ENCODE measurements around the gene PRMT1. TPM values are rescaled to one million over a fixed set of nuclear protein-coding genes. Genes with fewer than 3 reads are reported as not detected.
"Not testable (repeated sequence)": the region's sequence is repeated elsewhere in the genome, so short reads cannot be mapped to it uniquely, and the experiment has no call there.

Gene PRMT1
- 103 TPM for total RNA-seq

DNA sequence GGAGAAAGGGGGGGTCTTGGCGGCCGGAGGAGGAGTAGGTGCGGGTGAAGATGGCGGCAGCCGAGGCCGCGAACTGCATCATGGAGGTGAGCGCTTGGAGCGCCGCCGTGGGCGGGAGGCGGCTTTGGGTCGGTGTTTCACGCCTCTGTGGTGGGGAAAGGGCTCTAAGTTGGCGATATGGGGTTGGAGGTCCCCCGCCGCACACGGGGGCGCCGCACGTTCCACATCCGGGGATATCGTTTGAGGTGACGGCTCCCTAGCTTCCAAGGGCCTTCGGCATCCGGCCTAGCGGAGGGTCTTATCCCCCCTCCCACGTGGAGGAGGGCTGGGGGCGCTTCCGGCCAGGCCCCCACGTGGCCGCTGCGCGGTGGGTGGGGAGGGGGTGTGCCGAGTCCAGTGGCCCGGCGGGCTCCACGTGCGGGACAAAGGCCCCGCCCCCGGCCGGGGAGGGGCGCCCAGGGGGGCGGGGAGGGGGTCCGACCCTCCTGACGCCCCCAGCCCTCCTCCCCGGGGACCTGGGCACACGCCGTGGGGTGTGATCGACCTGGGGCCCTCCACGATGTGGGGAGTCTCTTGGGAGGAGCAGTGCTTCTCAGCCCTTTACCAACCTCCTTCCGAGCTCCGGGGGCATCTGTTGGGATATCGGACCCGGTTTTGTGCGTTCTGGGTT is at the start of gene PRMT1:
Gene PRMT1 (plus strand): TSS at position 41 of the 670 bp plus-strand sequence. CDS start 10 bp downstream, at position 51.
- no peak for DNase-seq (ENCODE audit: low spot score)

DNA sequence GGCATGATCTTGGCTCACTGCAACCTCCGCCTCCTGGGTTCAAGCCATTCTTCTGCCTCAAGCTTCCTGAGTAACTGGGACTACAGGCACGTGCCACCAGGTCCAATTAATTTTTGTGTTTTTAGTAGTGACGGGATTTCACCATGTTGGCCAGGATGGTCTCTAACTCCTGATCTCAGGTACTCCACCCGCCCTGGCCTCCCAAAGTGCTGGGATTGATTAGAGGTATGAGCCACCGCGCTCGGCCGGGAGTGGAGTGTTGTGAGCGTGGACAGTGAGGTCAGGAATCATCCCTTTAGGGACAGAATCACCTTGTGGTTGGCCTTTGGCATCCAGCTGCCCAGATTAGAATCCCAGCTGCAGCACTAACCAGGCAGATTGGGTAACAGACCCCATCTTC is 47.4 kb upstream of the PRMT1 start:
- DNase-seq (ENCODE audit: low spot score): no peak

DNA sequence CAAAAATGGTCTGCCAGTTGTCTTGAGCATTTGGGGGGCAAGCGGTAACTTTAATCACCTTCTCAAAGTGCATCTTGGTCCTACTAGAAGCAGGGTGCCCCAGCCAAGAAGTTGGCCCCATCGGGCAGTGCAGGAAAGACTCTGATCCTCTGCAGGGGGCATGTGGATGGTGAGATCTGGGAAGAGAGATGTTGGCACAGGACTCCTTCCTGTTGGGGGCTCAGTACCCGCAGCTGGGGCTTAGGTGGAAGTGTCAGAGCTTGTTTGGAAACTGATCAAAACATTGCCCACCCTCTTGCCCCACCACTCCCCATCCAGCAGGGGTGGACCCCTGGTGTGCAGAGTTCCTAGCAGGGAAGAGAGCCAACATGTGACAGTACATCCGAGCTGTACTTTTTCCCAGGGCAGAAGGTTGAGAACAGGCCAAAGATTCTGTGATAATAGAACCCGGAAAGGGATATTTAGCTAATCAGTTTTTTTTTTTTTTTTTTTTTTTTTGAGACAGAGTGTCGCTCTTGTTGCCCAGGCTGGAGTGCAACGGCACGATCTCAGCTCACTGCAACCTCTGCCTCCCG is 46.0 kb upstream of the PRMT1 start:
- no peak for DNase-seq (ENCODE audit: low spot score)

DNA sequence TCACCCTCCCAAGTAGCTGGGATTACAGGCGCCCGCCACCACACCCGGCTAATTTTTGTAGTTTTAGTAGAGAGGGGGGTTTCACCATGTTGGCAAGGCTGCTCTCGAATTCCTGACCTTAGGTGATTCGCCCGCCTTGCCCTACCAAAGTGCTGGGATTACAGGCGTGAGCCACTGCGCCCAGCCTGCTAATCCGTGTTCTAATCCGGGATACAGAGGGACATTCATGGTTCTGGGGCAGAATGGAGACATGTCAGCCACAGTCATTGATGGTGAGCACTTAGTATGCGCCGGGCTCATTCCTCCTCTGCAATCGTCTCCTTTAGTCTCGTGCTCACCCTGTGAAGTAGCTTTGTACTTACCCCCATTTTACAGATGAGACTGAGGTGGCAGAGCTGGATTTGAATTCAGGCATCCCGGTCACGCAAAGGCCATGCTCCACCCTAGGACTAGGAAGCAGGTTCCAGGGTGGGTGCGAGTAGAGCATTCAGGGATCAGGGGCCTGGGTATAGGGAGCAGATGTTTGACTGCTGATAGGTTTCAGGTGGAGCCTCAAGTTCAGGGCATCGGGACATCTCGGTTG is 45.4 kb upstream of the PRMT1 start:
- no peak for DNase-seq (ENCODE audit: low spot score)

DNA sequence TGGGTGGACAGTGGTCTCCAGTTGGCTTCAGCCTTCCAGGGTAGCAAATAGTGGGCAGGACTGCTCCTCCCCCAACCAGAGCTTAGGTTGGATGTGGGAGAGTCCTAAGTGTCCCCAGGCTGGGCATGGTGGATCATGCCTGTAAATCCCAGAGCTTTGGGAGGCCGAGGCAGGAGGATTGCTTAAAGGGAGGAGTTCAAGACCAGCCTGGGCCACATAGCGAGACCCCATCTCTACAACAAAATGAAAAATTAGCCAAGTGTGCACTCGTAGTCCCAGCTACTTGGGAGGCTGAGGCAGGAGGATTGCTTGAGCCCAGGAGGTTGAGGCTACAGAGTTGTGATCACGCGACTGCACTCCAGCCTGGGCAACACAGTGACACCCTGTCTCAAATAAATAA is 44.5 kb upstream of the PRMT1 start:
- DNase-seq (ENCODE audit: low spot score): no peak

DNA sequence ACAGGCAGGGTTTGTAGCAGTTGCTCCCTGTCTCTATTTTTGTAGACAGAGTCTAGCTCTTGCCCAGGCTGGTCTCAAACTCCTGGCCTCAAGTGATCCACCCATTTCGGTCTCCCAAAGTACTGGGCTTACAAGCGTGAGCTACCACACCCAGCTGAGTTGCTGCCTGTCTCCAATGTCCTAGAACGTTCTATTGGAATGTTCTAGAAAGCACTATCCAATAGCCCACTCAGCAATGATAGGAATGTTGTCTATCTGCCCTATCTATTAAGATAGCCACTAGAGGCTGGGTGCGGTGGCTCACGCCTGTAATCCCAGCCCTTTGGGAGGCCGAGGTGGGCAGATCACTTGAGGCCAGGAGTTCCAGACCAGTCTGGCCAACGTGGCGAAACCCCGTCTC is 43.8 kb upstream of the PRMT1 start:
- DNase-seq (ENCODE audit: low spot score): not testable (repeated sequence)

DNA sequence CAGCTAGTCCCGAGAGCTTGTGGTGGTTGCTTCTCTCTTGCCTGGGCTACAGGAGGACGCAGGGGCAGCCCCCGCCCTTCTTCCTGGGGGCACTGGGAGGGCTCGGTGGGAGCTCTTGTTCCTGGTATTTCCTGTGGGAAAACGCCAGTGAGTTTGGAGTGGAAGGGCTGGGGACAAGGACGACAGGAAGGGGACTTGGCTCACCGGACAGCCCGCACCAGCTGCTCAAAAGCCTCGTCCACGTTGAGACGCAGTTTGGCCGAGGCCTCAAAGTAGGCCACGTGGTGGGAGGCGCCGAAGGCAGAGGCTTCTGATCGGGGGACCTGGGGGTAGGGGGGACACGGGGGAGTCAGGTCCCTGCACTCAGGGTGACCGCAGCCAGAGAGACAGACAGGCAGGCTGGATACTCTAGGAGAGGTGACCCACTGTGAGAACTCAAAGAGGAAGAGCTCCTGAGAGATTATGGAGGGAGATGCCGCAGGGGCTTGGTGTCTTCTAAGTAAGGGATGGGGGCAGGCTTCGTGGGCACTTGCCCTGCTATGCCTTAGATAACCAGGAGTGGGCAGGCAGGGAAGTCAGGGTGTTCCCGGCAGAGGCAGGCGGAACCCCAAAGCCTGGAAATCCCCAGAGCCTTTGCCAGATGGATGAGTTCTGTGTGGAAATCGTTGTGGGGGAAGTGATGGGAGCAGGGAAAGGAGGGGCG is 41.4 kb upstream of the PRMT1 start:
- no peak for DNase-seq (ENCODE audit: low spot score)

DNA sequence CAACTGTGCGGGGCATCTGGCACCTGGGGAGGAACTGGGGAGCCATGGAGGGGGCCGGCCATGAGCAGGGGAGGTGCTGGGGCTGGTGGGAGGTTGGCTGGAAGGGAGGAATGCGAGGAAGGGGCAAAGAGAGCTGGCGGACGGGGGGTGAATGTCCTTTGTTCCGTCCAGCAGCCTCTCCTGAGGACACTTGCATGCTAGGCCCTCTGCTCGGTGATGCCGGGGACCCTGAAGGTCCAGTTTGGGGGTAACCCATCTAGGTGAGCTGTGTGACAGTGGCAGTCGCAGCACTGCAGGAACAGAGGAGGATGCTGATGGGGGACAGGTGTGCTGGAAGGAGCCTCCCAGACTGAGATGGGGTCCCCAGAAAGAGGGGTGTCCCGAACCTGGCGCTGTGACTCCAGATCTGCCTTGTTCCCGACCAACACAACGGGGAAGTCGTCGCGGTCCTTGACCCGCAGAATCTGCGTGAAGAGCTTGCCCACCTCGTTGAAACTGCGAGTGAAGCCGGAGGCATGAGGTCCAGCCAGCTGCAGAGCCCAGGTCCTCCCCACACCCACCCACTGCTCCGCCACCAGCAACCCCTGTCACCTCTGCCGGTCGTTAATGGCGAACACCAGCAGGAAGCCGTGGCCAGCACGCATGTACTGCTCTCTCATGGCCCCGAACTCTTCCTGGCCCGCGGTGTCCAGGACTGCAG is 40.7 kb upstream of the PRMT1 start:
- no peak for DNase-seq (ENCODE audit: low spot score)

DNA sequence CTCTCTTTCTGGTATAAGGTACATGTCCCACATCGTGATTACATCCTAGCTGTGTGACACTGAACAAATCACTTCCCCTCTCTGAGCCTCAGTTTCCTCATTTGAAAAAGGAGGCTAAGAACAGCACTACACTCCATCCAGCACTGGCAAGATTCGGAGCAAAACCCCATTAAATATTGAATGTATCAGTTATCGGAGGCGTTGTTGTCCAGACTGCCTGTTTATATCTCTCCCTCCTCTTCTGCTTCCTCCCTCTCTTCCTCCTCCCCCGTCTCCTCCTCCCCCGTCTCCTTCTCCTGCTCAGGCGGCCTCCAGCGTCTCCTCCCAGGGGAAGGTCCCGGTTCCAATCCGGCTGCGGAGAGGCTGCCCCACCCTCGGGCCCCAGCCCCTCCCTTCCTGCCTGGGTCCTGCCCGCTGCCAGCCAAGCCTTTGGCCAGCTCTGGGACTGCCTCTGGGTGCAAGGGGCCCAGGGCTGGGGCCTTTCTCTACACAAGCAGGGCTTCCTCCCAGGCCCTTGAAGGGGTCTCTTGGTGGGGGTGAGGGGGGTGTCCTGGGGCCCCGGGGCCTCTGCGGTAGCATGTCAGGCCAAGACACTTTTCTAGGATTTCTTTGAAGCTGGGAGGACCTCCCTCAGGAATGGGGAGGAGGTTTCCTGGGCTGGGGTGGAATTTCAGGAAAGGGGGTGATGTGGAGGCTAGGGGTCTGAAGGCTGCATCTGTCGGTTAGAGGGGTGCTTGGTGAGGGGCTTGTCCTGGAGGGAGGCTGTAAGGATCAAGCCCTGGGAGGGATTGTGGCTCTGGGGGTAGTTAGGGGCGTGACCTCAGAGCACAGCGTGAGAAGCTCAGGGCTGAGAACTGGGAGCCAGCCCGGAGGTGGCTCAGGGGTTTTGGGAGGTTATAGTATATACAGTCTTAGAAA is 39.0 kb upstream of the PRMT1 start:
- peak; percentile 83 for DNase-seq (ENCODE audit: low spot score)

DNA sequence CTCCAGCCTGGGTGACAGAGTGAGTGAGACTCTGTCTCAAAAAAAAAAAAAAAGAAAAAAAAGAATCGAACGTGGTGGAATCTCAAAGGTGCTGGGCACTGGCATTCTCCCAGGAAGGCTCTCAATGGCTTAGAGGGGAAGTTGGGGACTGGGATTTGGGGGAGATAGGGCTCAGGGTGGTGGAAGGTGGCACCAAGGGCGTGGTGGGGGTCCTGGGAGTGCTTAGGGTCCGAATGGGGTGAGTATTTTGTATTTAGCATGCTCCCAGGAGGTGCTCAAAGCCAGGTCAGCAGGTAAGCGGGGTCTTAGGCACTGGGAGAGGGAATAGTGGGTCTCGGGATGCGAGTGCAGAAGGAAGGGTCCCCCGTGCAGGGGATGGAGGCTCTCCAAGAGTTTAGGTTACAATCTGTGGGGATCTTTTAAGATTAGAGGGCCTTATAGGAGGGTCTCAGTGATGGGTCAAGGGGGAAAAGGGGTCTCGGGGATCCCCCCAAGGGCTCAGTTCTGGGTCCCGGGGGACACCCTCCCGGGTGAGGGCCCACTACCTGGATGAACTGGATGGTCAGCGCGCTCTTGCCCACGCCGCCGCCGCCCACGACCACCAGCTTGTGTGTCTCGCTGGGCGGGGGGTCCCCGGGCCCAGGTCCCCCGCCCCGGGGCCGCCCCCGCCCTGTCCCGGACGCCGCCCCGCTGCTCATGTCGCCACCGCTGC is 37.5 kb upstream of the PRMT1 start:
- DNase-seq (ENCODE audit: low spot score): no peak

DNA sequence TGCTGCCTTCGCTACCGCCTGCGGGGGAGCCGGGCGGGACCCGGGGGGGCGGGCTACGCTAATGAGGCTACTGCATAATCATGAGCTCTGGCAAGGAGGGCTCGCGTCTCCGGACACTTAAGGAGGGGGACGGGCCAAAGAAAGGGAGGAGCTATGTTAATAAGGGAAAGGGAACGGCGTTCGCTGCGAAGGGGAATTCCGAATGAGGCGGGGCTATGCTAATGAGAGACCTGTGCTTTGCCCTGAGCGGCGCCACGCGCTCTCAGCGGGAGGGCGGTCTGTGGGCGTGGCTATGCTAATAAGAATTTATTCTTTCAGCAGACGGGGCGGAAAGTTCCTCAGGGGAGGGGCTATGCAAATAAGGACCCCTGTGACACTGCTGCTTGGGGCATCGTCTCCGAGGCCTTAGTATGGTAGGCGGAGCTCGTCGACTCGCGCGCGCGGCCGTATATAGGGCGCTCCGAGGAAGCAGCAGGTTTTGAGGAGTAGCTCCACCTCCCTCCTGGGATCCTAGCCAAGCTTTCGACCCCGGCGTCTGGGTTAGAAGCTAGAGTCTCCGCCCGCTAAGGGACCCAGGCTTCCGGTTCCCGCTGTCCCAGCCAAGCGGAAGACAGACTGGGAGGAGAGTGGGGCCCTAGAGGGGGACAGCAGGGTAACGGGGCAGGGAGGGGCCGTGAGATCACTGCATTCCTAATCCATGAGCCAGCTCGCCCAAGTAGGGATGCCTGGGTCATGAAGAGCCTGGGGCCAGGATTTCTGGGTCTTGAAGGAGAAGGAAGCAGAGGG is 36.8 kb upstream of the PRMT1 start, which contains the start of gene RRAS:
Gene RRAS (minus strand): TSS at position 31 of the 786 bp plus-strand sequence. CDS start 45 bp downstream, outside the sequence.
- DNase-seq (ENCODE audit: low spot score): peak; percentile 100

DNA sequence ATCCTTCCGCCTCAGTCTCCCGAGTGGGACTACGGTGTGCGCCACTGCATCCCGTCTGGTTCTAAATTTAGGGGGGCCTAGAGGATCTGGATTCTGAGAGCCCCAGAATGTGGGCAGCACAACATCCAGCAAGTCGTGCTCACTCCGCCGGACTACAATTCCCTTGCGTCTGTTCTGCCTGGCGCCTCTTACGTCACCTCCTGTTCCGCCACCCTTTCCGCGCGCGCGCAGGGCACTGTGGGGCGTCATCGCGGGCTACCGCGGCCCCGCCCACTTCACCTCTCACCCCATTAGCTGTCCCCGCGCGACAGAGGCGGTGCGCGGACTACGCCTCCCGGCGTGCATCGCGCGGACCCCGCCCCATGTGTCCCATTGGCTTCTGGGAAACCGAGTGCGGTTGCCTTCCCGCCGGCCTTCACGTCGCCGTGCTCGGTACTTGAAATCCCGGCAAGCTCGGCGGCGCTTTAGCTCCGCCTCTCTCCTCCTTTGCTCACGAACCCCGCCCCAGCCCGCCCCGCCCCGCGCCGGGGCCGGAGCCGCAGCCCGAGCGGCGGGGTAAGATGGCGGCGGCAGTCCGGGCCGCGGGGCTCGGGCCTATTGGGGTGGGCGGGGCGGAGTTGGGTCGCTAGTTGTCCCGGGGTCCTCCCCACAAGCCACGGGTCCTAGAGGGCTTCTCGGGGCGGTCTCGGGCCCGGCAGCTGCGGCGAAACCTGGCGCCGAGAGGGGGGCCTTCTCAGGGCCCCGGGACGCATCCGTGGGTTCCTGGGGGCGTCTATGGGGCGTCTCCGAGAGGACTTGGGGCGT is 35.2 kb upstream of the PRMT1 start, which contains the start of gene SCAF1:
Gene SCAF1 (plus strand): TSS at position 522 of the 804 bp plus-strand sequence. CDS start 2,818 bp downstream, outside the sequence.
- peak; percentile 99 for DNase-seq (ENCODE audit: low spot score)

DNA sequence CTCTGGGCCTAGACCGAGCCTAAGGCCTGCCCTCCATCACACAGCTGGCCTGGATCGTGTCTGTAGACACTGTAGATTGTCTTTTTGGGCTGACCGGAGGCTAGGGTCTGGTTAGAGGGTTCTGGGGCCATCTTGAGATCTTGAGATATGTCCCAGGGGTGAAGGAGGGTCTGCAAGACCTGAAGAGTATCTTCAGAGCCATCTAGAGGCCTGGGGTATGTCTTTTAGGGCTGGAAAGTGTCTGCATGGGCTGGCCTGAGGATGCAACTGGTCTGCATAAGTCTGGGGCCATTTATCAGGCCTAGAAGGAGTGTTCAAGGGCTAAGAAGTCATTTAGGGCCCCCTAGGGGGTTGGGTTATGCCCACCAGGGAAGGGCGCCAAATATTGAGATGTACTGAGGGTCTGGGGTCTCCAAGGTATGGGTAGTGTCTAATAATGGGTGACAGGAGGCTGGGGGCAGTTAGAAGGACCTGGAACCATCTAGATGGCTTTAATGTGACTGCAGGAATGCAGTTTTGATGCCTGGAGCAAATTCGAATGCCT is 34.5 kb upstream of the PRMT1 start:
- DNase-seq (ENCODE audit: low spot score): no peak

DNA sequence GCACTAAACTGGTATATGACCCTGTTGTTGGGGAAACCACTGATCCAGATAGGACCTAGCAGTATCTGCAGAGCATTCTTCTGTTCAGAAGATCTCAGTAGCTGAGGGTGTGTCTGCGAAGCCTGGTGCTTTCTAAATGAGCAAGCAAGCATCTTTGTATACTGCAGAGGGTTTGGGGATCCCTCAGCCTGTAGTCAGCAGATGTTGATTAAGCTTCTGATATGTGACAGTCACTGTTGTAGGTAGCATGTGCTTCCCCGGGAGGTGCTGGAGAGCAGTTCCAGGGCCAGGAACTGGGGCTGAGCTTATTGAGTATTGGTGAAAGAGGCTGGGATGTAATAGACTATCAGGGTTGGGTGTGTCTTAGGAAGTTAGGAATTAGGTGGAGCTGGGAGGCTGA is 33.6 kb upstream of the PRMT1 start:
- DNase-seq (ENCODE audit: low spot score): no peak

DNA sequence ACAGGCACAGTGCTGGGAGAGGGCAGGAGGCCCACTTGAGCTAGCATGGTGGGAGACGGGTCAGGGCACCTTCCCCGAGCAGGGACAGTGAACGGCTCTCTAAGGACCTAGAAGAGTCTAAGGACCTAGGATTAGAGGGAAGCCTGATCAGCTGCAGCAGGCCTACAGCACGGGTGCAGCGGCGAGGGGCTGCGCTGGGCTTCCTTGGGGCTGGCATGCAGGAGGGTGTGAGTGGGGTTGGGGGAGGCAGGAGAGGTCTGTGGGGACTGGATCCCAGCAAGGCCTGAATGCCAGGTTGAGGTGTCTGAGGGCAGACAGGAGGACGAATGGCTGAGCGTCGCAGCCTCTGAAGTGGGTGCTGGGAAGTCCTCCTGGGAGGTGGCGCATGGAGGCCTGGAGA is 31.5 kb upstream of the PRMT1 start:
- DNase-seq (ENCODE audit: low spot score): no peak

DNA sequence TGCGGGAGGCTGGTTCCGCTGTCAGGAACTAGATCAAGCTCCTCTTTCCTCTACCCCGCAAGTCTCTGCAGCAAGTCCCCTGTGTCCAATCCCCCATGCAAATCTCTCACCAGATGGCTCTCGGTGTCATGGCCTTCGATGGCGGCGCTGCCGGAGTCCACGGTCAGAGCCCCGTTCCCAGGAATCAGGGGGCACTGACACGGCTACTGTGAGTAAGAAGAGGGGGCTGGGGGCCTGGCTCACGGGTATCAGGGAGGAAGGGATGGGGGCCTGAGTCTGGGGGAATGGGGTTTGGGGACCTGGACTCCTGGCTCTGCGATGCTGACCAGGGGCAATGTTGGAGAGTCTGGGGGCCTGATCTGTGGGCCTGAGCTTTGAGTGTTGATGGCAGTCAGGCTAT is 31.1 kb upstream of the PRMT1 start:
- DNase-seq (ENCODE audit: low spot score): no peak

DNA sequence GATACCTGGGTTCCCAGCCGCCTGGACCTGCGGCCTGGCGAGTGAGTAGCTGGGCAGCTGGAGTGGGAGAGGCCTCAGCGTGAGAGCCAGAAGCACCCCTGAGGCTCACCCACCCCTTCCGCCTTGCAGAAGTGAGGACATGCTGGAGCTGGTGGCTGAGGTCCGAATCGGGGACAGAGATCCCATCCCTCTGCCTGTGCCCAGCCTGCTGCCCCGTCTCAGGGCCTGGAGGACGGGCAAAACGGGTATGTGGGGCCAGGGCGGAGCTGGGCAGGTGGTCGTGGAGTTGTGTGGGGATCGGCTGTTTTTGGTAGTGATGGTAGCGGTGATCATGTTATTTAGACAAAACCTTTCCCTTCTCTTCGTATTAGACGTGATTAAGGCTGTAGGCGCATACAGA is 30.5 kb upstream of the PRMT1 start:
- DNase-seq (ENCODE audit: low spot score): no peak
